ENCODE data around the gene ARRB2.

The ARRB2 gene

GRCh38 chr17:4709794-4710692 lies at the start of gene ARRB2:
Gene ARRB2 (plus strand): TSS chr17:4710632. CDS start chr17:4710722, 90 bp downstream.
- Mint-ChIP-seq H3K27me3 (ENCODE audit: low read depth) (no peaks in the 10 kb centered on the region), H3K9me3 (peaks cover 5% of the 10 kb centered on the region), H3K4me1 (ENCODE audit: low read depth) (peaks cover 45% of the 10 kb centered on the region), H3K36me3 (ENCODE audit: low read depth) (peaks cover 27% of the 10 kb centered on the region), H3K27ac (peak within 1 kb of the TSS; percentile 96), H3K4me3 (peak within 1 kb of the TSS; percentile 96)
- peak; percentile 98 for DNase-seq (ENCODE audit: low spot score)

GRCh38 chr17:4663711-4664110 lies 46.7 kb upstream of the ARRB2 start:
- DNase-seq (ENCODE audit: low spot score): no peak
- Mint-ChIP-seq H3K4me1 (ENCODE audit: low read depth) (peaks cover 5% of the 10 kb centered on the region), H3K27me3 (ENCODE audit: low read depth) (peaks cover 9% of the 10 kb centered on the region), H3K4me3 (no peak overlapping the region), H3K36me3 (ENCODE audit: low read depth) (no peaks in the 10 kb centered on the region), H3K9me3 (no peaks in the 10 kb centered on the region), H3K27ac (no peak overlapping the region)

GRCh38 chr17:4664230-4664629 lies 46.2 kb upstream of the ARRB2 start:
- H3K4me3 Mint-ChIP-seq: no peak overlapping the region
- peaks cover 4% of the 10 kb centered on the region for H3K4me1 Mint-ChIP-seq (ENCODE audit: low read depth)
- H3K27ac Mint-ChIP-seq: no peak overlapping the region
- DNase-seq (ENCODE audit: low spot score): no peak
- peaks cover 9% of the 10 kb centered on the region for H3K27me3 Mint-ChIP-seq (ENCODE audit: low read depth)
- H3K9me3 Mint-ChIP-seq: no peaks in the 10 kb centered on the region
- H3K36me3 Mint-ChIP-seq (ENCODE audit: low read depth): no peaks in the 10 kb centered on the region

- Mint-ChIP-seq H3K9me3 (no peaks in the 10 kb centered on the region), H3K27ac (no peak overlapping the region)
Measured at GRCh38 chr17:4665027-4665426, 45.4 kb upstream of the ARRB2 start.

GRCh38 chr17:4666296-4666695 lies 44.1 kb upstream of the ARRB2 start:
- peaks cover 4% of the 10 kb centered on the region for H3K4me1 Mint-ChIP-seq (ENCODE audit: low read depth)
- no peak overlapping the region for H3K4me3 Mint-ChIP-seq
- H3K27me3 Mint-ChIP-seq (ENCODE audit: low read depth): peaks cover 9% of the 10 kb centered on the region
- no peaks in the 10 kb centered on the region for H3K9me3 Mint-ChIP-seq
- H3K36me3 Mint-ChIP-seq (ENCODE audit: low read depth): peaks cover 14% of the 10 kb centered on the region
- DNase-seq (ENCODE audit: low spot score): no peak
- no peak overlapping the region for H3K27ac Mint-ChIP-seq

More at GRCh38 chr17:4665027-4665426, 45.4 kb upstream of the ARRB2 start:
- H3K4me1 Mint-ChIP-seq (ENCODE audit: low read depth): peaks cover 4% of the 10 kb centered on the region
- no peak overlapping the region for H3K4me3 Mint-ChIP-seq
- no peak for DNase-seq (ENCODE audit: low spot score)
- peaks cover 4% of the 10 kb centered on the region for H3K36me3 Mint-ChIP-seq (ENCODE audit: low read depth)
- H3K27me3 Mint-ChIP-seq (ENCODE audit: low read depth): peaks cover 9% of the 10 kb centered on the region

GRCh38 chr17:4667166-4667565 lies 43.3 kb upstream of the ARRB2 start:
- H3K36me3 Mint-ChIP-seq (ENCODE audit: low read depth): peaks cover 17% of the 10 kb centered on the region
- peaks cover 9% of the 10 kb centered on the region for H3K27me3 Mint-ChIP-seq (ENCODE audit: low read depth)
- H3K4me1 Mint-ChIP-seq (ENCODE audit: low read depth): peaks cover 3% of the 10 kb centered on the region
- H3K9me3 Mint-ChIP-seq: no peaks in the 10 kb centered on the region
- no peak for DNase-seq (ENCODE audit: low spot score)
- H3K27ac Mint-ChIP-seq: no peak overlapping the region
- H3K4me3 Mint-ChIP-seq: no peak overlapping the region

GRCh38 chr17:4672055-4672630 lies 38.3 kb upstream of the ARRB2 start:
- no peak for DNase-seq (ENCODE audit: low spot score)
- H3K9me3 Mint-ChIP-seq: no peaks in the 10 kb centered on the region
- no peaks in the 10 kb centered on the region for H3K27me3 Mint-ChIP-seq (ENCODE audit: low read depth)
- H3K4me3 Mint-ChIP-seq: no peak overlapping the region
- H3K4me1 Mint-ChIP-seq (ENCODE audit: low read depth): no peaks in the 10 kb centered on the region
- no peak overlapping the region for H3K27ac Mint-ChIP-seq
- H3K36me3 Mint-ChIP-seq (ENCODE audit: low read depth): peaks cover 39% of the 10 kb centered on the region

- DNase-seq (ENCODE audit: low spot score): no peak
- H3K36me3 Mint-ChIP-seq (ENCODE audit: low read depth): peaks cover 43% of the 10 kb centered on the region
- no peak overlapping the region for H3K27ac Mint-ChIP-seq
- no peaks in the 10 kb centered on the region for H3K27me3 Mint-ChIP-seq (ENCODE audit: low read depth)
- no peaks in the 10 kb centered on the region for H3K4me1 Mint-ChIP-seq (ENCODE audit: low read depth)
- no peak overlapping the region for H3K4me3 Mint-ChIP-seq
- no peaks in the 10 kb centered on the region for H3K9me3 Mint-ChIP-seq
Measured at GRCh38 chr17:4672751-4673150, 37.7 kb upstream of the ARRB2 start.

GRCh38 chr17:4673169-4673568 lies 37.3 kb upstream of the ARRB2 start:
- no peak for DNase-seq (ENCODE audit: low spot score)
- H3K27ac Mint-ChIP-seq: no peak overlapping the region
- H3K27me3 Mint-ChIP-seq (ENCODE audit: low read depth): no peaks in the 10 kb centered on the region
- no peaks in the 10 kb centered on the region for H3K9me3 Mint-ChIP-seq
- H3K4me3 Mint-ChIP-seq: no peak overlapping the region
- H3K36me3 Mint-ChIP-seq (ENCODE audit: low read depth): peaks cover 45% of the 10 kb centered on the region
- H3K4me1 Mint-ChIP-seq (ENCODE audit: low read depth): no peaks in the 10 kb centered on the region

- no peaks in the 10 kb centered on the region for H3K27me3 Mint-ChIP-seq (ENCODE audit: low read depth)
- no peak overlapping the region for H3K4me3 Mint-ChIP-seq
- no peak for DNase-seq (ENCODE audit: low spot score)
- H3K9me3 Mint-ChIP-seq: no peaks in the 10 kb centered on the region
- H3K36me3 Mint-ChIP-seq (ENCODE audit: low read depth): peaks cover 49% of the 10 kb centered on the region
- H3K4me1 Mint-ChIP-seq (ENCODE audit: low read depth): peaks cover 3% of the 10 kb centered on the region
- no peak overlapping the region for H3K27ac Mint-ChIP-seq
Measured at GRCh38 chr17:4673986-4674684, 36.3 kb upstream of the ARRB2 start.

- Mint-ChIP-seq H3K27ac (no peak overlapping the region), H3K4me1 (ENCODE audit: low read depth) (peaks cover 5% of the 10 kb centered on the region), H3K27me3 (ENCODE audit: low read depth) (no peaks in the 10 kb centered on the region), H3K36me3 (ENCODE audit: low read depth) (peaks cover 52% of the 10 kb centered on the region), H3K4me3 (no peak overlapping the region), H3K9me3 (no peaks in the 10 kb centered on the region)
- DNase-seq (ENCODE audit: low spot score): no peak
Measured at GRCh38 chr17:4674685-4674998, 35.8 kb upstream of the ARRB2 start.

GRCh38 chr17:4675791-4676190 lies 34.6 kb upstream of the ARRB2 start:
- Mint-ChIP-seq H3K4me3 (no peak overlapping the region), H3K9me3 (no peaks in the 10 kb centered on the region)

GRCh38 chr17:4676791-4677190 lies 33.6 kb upstream of the ARRB2 start:
- Mint-ChIP-seq H3K27me3 (ENCODE audit: low read depth) (no peaks in the 10 kb centered on the region), H3K4me3 (no peak overlapping the region), H3K27ac (no peak overlapping the region), H3K9me3 (no peaks in the 10 kb centered on the region), H3K36me3 (ENCODE audit: low read depth) (peaks cover 47% of the 10 kb centered on the region), H3K4me1 (ENCODE audit: low read depth) (peaks cover 10% of the 10 kb centered on the region)
- DNase-seq (ENCODE audit: low spot score): no peak

More at GRCh38 chr17:4675791-4676190, 34.6 kb upstream of the ARRB2 start:
- no peak overlapping the region for H3K27ac Mint-ChIP-seq
- peaks cover 10% of the 10 kb centered on the region for H3K4me1 Mint-ChIP-seq (ENCODE audit: low read depth)
- H3K36me3 Mint-ChIP-seq (ENCODE audit: low read depth): peaks cover 51% of the 10 kb centered on the region
- H3K27me3 Mint-ChIP-seq (ENCODE audit: low read depth): no peaks in the 10 kb centered on the region
- DNase-seq (ENCODE audit: low spot score): no peak

GRCh38 chr17:4678448-4679026 lies 31.9 kb upstream of the ARRB2 start:
- peaks cover 48% of the 10 kb centered on the region for H3K36me3 Mint-ChIP-seq (ENCODE audit: low read depth)
- peak; percentile 66 for DNase-seq (ENCODE audit: low spot score)
- peaks cover 10% of the 10 kb centered on the region for H3K4me1 Mint-ChIP-seq (ENCODE audit: low read depth)
- H3K27ac Mint-ChIP-seq: no peak overlapping the region
- H3K4me3 Mint-ChIP-seq: no peak overlapping the region
- no peaks in the 10 kb centered on the region for H3K27me3 Mint-ChIP-seq (ENCODE audit: low read depth)
- H3K9me3 Mint-ChIP-seq: no peaks in the 10 kb centered on the region
